Measurements from ENCODE around the gene TCTN1.
A peak's percentile ranks its signal among the peaks of the same experiment; 100 is the strongest.

Gene TCTN1

DNA sequence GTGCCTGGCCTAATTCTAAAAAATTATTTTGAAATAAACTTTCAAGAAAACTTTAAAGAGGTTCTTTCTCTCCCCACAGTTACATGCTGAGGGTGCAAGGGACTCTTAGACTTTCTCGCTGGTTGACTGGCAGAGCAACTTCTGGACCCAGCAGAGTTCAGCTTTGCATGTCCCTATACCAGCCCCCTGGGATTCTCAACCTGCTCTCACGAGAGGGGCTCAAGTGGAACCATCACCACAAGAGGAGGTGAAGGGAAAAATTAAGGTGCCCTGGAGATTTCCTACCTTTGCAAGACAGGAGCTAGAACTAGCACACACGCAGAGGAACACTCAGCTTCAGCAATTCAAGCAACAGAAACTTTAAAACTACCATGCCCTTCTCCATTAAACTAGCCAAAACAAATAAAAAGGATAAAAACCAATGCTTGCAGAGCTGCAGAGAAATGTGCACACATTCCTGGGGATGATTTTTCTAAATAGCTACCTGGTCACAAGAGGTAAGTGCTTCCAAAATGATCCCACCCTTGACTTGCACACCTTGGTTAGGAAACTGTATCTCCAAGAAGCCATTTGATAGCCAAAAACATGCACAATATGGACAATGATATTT, 72.5 kb downstream of the TCTN1 start:
- DNase-seq, result no peak

DNA sequence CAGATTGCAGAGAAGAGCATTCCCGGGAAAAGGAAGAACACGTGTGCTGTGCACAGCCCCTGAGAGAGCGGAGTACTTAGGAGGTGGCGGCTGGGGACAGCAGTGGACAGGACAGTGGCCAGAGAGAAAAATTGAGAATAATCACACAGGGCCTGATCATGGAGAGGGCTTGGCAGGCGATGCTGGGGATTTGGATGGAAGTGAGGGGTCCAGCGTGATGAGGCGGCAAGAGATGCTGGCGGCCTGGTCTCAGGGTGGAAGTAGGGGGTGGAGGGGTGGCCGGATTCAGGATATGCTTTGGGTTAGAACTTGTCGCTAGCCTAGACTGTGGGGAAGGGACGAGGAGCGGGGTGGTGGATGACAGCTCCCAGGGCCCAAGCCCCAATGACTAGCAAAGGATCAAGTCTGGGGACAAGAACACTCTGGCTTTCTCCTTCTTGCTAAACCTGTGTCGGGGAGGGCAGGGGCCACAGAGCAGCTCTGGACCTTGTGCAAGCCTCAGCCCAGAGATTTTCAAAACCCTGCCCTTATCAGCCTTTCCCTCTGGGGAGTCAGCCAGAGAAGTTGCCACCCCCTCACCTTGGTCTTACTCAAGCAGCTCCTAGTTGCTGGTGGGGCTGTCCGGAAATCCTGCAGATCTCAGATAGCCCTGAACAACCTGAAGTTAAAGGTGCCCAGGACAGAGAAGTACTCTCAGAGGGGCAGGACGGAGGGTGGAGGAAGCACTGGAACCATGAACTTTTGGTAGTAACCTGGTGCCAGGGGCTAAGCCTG, 73.7 kb downstream of the TCTN1 start:
- DNase-seq, result no peak

DNA sequence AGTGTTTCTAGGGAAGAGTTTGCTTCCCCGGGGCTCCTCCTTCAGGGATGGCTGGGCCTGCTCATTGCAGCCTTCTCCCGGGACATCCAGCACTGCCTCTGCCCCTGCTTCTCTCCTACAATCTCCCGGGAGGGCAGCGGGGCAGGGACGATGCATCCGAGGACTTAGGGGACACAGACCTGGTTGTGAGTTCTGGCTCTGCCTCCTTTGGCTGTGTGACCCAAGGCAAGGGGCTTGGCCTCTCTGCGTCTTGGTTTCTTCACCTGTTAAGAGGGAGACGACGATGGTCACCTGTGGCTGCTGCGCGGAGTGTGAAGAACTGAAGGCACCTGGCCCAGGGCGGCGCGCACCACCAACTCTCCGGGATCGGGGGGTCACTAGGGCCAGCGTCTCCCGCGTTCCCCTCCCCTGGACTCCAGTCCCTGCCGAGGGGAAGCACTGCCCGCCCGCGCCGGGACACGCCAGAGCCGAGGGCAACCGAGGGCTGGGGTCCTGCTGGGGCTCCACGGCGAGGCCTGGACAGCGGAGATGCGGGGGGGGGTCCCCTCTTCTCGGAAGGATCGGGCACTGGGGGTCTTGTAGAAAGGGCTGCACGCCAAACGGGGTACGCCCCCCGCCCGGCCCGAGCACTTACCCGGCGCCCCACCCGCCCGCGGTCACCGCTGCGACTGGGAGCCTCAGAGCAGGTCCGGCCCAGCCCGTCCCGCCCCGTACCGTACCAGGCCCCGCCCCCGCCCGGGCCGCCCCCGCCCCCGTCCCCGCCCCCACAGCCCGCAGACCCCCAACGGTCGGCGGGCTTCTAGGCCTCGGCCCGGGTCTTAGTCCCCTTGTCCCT, 74.7 kb downstream of the TCTN1 start, which contains the start of gene HVCN1:
Gene HVCN1 (minus strand): TSS at position 670 of the 835 bp plus-strand sequence. CDS start 5,870 bp downstream, outside the sequence.
- no peak for DNase-seq

DNA sequence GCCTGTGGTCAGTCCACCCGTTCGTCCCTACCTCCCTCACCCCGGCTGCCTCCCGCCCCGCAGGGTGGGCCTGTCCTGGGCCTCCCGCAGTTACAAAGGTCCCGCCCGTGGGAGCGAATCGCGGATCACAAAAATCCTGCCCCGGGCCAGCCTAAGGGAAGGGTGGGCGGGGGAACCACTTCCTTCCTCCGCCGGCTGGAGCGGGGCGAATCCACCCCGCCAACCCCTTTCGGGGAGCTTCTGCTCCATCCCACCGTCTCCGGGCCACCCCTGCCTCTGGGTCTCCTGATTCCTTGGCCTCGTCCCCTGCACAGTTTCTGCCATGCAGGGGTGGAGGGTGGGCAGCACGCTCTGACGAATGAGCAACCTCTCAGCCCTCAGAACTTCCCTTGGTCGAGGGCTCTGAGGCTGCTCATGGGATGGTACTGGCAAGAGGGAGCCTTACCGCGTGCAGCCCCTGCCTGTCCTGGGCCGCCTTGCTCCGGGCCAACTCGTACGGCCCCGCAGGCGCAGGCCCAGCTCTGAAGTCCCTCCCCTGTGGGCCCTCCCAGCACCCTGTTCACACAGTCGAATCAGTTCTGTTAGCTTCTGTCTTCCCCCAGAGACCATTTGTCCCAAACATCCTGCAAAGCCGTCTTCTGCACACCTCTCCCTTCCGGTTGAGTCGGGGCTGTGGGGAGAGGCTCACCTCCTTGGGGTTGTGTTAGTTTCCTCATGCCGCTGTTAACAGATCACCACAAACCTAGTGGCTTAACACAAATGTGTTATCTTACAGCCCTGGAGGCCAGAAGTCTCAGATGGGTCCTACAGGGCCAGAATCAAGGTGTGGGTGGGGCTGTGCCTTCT, 75.6 kb downstream of the TCTN1 start:
- no peak for DNase-seq

DNA sequence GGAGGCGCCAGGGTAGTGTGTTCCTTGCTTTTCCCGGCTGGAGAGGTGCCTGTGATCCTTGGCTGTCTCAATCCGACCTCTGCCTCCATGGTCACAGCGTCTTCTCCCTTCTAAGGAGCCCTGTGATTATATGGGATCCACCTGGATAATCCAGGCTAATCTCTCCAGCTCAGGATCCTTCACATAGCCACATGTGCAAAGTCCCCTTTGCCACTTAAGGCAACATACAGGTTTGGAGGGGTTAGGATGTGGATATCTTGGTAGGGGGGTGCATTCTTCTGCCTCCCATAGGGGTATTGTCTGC, 76.2 kb downstream of the TCTN1 start:
- DNase-seq, result no peak

DNA sequence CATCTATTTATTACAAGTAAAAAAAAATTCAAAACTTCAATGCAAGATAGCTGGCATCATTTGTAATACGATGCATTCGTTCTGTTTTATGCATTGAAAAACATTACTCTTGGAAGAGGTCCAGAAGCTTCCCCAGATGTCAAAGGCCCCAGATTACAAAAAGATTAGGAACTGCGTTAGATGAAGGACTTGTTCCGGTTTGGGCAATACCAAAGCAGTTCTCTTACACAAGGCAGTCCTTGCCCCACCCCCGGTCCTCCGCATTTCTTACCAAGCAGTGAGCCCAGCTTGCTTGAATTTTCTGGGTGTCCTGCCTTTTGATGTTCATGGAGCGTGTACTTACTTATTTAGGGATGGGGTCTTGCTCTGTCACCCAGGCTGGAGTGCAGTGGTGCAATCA, 79.8 kb downstream of the TCTN1 start:
- DNase-seq, result no peak

DNA sequence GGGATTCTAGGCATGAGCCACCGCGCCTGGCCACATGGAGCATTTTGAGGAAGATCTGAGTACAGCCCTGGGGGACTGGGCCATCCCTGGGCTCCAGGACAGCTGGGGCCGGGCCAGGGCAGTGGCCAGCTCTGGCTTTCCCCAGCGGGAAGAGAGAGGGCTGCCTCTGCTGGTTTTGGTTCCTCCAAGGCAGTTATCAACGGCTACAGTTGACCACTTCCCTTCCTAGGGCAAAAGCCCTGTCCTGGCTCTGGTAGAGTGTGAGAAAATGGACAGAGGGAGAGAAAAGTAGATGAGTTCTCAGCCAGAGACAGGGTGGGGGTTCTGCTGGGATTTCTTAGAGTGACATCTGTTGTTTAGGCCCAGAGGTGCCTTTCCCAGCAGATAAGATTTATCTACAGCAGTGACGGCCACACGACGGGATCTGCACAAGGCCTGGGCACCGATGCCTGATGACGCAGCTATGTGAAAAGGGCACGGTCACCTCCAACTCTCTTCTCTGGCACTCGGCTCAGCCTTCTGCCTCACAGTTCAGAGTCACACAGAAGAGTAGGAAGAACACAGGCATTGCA, 80.5 kb downstream of the TCTN1 start:
- DNase-seq, result no peak

DNA sequence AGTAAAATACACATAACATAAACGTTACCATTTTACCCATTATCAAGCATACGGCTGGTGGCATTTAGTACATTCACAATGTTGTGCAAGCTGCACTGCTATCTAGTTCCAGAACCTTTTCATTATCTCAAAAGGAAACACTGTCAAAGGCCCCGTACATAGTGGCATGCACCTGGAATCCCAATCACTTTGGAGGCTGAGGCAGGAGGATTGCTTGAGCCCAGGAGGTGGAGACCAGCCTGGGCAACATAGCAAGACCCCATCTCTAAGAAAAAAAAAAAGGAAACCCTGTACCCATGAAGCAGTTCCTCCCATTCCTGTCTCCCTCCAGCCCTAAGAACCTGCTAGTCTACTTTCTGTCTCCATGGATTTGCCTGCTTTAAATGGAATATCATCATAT, 82.4 kb downstream of the TCTN1 start:
- no peak for DNase-seq

DNA sequence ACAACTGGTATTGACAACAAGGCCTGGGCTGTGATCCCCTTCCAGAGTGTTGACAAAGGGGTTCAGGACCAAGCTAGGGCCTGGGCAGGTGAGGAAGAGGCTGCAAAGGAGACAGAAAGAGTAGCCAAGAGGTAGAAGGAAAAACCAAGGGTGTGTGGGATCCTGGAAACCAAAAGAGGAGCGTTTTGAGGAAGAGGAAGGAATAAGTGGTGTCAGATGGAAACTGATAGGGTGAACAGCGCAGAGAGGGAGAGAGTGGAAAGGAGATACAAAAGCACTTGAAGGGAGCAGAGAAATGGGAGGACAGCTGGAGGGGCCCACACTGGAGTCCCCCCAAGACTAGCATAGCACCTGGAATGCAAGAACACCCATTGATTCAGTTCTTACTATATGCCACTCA, 83.3 kb downstream of the TCTN1 start:
- no peak for DNase-seq

DNA sequence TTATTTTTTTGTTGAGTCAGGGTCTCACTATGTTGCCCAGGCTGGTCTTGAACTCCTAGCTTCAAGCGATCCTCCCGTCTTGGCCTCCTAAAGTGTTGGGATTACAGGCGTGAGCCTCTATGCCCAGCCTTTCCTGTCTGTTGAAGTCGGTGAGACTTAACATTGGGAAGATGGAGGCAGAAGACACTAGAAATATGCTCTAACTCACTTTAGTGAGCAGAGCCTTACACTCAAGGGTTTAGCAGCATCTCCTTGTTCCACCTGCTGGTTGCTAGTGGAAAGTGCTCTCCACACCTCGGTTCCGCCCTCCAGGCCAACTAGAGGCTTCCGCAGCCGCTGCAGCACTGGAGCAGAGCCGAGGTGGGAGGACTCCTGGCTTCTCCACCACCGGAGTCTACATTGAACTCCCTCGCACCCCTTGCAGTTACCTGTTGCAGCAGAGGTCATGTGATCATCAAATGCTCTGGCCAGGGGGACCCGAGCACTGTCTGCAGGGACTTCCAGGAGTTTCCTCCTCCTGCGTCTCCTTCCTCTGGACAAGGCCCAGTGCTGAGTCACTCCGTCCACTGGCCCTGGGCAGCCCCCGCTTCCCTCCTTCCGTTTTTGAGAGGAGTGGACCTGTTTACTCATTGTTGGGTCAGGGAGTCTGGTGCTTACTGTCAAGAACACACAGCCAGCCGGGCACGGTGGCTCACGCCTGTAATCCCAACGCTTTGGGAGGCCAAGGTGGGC, 84.4 kb downstream of the TCTN1 start:
- DNase-seq, result peak; percentile 40

All from NCI-H526 treated with DMSO at 0.1 percent for 48 hours (cell line).